Ovary (tissue), 3 donors: ENCODE results near the gene RMDN2.

ENCODE experiments used
- EP300 ChIP-seq: sonication (generic); formaldehyde crosslinking; IDR thresholded peaks from one replicate; pipeline ENCODE4 v1.6.1; 2017; ENCODE audit warnings: antibody characterized with exemption
- POLR2A ChIP-seq: fragments of 450-650 bp; IDR thresholded peaks from one replicate; pipeline ENCODE4 v1.6.1; 2017; ENCODE audit warnings: antibody characterized with exemption, mild to moderate bottlenecking, moderate library complexity
- TF ChIP-seq, protein P1 (sequence below), 3 donors: fragments of 450-650 bp in 2 of 3; fragments of 200-600 bp in 1 of 3; IDR thresholded peaks; one replicate each; pipeline versions ENCODE4 v1.5.1 to v1.8.0; 2016 to 2022; ENCODE audit warnings: antibody characterized with exemption in 3 of 3, mild to moderate bottlenecking in 1 of 3
- donor health status: DM: no; HTN: no; CAD: no.

DNA sequence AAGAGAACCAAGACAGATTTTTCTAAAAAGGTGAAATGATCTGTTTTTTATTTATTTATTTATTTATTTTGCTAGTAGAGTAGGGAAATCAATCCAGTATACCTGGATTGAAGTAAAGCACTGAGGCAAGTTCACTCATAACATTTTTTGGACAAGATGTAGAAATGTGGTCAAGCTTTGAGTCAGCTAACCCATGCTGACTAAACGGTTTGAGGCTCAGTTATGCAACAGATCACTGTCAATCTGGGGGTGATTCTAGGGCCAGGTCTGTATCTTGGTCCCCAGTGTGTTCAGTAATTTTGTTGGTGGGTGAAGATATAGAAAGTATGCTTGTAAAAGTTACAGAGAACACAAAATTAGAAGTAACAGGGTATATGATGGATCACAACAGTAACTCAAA lies 60.2 kb downstream of the RMDN2 start:
- TF ChIP-seq, protein P1, sequence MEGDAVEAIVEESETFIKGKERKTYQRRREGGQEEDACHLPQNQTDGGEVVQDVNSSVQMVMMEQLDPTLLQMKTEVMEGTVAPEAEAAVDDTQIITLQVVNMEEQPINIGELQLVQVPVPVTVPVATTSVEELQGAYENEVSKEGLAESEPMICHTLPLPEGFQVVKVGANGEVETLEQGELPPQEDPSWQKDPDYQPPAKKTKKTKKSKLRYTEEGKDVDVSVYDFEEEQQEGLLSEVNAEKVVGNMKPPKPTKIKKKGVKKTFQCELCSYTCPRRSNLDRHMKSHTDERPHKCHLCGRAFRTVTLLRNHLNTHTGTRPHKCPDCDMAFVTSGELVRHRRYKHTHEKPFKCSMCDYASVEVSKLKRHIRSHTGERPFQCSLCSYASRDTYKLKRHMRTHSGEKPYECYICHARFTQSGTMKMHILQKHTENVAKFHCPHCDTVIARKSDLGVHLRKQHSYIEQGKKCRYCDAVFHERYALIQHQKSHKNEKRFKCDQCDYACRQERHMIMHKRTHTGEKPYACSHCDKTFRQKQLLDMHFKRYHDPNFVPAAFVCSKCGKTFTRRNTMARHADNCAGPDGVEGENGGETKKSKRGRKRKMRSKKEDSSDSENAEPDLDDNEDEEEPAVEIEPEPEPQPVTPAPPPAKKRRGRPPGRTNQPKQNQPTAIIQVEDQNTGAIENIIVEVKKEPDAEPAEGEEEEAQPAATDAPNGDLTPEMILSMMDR (IDR thresholded peaks at IDR 0.05): no peak
- TF ChIP-seq EP300 (no peak), POLR2A (no peak)
